ENCODE results near the gene ESR1.
A peak's percentile ranks its signal among the peaks of the same experiment; 100 is the strongest.
"Not testable (repeated sequence)": the region's sequence is repeated elsewhere in the genome, so short reads cannot be mapped to it uniquely, and the experiment has no call there.

ESR1 gene

GRCh38 chr6:152018876-152019275 lies 211.4 kb downstream of the ESR1 start:
- no peak for DNase-seq
- in situ Hi-C loops (cut with HindIII; ENCODE audit: low pct_ligation_motif_present, low pct_unique_long_range_greater_than_20kb, low sequenced_read_pairs): no loop called here

- DNase-seq: no peak
- in situ Hi-C loops (cut with HindIII; ENCODE audit: low pct_ligation_motif_present, low pct_unique_long_range_greater_than_20kb, low sequenced_read_pairs): no loop called here
Measured at GRCh38 chr6:152022303-152022702, 214.8 kb downstream of the ESR1 start.

DNA sequence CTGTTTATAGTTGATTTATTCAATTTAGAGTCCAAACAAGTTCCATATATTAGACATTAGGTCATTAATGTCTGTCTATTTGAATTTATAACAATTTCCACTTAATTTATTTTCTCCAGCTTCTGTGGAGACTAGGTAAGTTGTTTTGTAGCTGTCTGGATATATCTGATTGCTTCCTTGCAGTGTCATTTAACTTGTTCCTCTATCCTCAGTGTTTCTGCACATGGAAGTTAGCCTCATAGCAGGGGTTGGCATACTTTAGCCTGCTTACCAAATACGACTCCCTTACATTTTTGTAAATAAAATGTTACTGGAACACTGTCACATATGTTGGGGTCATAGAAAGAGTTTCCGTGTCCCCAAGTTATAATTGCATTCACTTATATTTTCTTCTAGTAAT lies 216.1 kb downstream of the ESR1 start:
- in situ Hi-C loops (cut with HindIII; ENCODE audit: low pct_ligation_motif_present, low pct_unique_long_range_greater_than_20kb, low sequenced_read_pairs): no loop called here
- DNase-seq: no peak

GRCh38 chr6:152026291-152026690 lies 218.8 kb downstream of the ESR1 start:
- in situ Hi-C loops (cut with HindIII; ENCODE audit: low pct_ligation_motif_present, low pct_unique_long_range_greater_than_20kb, low sequenced_read_pairs): no loop called here
- DNase-seq: peak; percentile 14

- in situ Hi-C loops (cut with HindIII; ENCODE audit: low pct_ligation_motif_present, low pct_unique_long_range_greater_than_20kb, low sequenced_read_pairs); DNase-seq: not testable (repeated sequence)
Measured at GRCh38 chr6:152026744-152027143, 219.3 kb downstream of the ESR1 start.

- in situ Hi-C loops (cut with HindIII; ENCODE audit: low pct_ligation_motif_present, low pct_unique_long_range_greater_than_20kb, low sequenced_read_pairs); DNase-seq: not testable (repeated sequence)
Measured at GRCh38 chr6:152033765-152034164, 226.3 kb downstream of the ESR1 start.

- DNase-seq: no peak
Measured at GRCh38 chr6:152034631-152035030, 227.1 kb downstream of the ESR1 start.

GRCh38 chr6:152046118-152046517 lies 238.6 kb downstream of the ESR1 start:
- no peak for DNase-seq
- in situ Hi-C loops (cut with HindIII; ENCODE audit: low pct_ligation_motif_present, low pct_unique_long_range_greater_than_20kb, low sequenced_read_pairs): no loop called here

More at GRCh38 chr6:152034631-152035030, 227.1 kb downstream of the ESR1 start:
- in situ Hi-C loops (cut with HindIII; ENCODE audit: low pct_ligation_motif_present, low pct_unique_long_range_greater_than_20kb, low sequenced_read_pairs): no loop called here

- in situ Hi-C loops (cut with HindIII; ENCODE audit: low pct_ligation_motif_present, low pct_unique_long_range_greater_than_20kb, low sequenced_read_pairs): no loop called here
- no peak for DNase-seq
Measured at GRCh38 chr6:152048921-152049320, 241.4 kb downstream of the ESR1 start.

DNA sequence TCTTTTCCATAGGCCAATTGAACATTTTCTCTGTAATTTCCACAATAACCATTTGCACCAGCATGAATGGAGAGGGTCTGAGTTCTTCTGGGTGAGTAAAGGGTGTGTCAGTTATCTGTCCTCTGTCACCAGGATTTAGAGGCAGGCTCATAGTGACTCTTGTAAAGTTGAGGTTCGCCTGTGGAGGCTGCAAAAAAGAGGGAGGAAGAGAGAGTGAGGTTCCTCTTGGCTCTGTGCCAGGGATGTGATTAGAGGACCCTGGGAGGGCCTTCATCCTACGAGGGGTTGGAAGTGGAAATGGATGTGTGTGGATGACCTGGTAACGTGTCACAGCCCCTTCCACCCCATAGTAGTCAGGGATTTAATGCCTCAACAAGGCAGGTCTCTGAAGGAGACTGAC lies 242.0 kb downstream of the ESR1 start:
- in situ Hi-C loops (cut with HindIII; ENCODE audit: low pct_ligation_motif_present, low pct_unique_long_range_greater_than_20kb, low sequenced_read_pairs): no loop called here
- DNase-seq: no peak

DNA sequence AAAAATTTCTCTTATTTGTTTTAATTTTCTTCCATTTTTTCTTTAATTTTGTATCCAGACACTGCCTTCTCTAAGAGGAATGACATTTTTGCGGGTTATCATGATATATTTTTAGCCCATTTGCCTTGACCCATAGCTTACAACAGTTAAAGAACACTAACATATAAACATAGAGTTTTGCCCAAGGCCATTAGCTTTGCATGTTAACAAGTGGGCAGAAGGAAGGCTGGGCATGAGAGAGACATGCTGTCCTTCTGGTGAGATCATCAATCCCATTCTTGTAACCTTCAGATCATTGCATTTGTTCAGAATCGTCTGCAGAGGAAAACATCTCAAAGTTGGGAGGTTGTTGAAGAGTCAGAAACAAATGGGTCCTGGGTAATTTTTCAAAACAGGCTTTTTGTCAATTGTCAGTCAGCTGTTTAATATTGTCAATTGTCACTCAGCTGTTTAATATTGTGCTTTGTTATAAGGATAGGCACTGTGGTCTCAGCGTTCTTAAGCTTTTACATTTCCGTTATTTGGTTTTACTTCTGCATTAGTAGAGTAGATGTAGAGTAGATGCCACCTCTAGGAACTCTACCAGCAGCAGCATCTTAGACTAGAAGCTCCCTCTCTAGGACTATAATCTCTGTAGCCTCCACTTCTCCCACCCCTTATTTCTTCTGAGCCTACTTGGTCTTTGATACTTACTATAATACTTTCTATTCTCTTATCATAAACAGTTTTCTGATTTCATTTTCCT lies 243.1 kb downstream of the ESR1 start:
- no peak for DNase-seq
- in situ Hi-C loops (cut with HindIII; ENCODE audit: low pct_ligation_motif_present, low pct_unique_long_range_greater_than_20kb, low sequenced_read_pairs): no loop called here

- in situ Hi-C loops (cut with HindIII; ENCODE audit: low pct_ligation_motif_present, low pct_unique_long_range_greater_than_20kb, low sequenced_read_pairs): no loop called here
- no peak for DNase-seq
Measured at GRCh38 chr6:152052061-152052460, 244.6 kb downstream of the ESR1 start.

- no peak for DNase-seq
- in situ Hi-C loops (cut with HindIII; ENCODE audit: low pct_ligation_motif_present, low pct_unique_long_range_greater_than_20kb, low sequenced_read_pairs): no loop called here
Measured at GRCh38 chr6:152053332-152053731, 245.8 kb downstream of the ESR1 start.

- peak; percentile 2 for DNase-seq
- in situ Hi-C loops (cut with HindIII; ENCODE audit: low pct_ligation_motif_present, low pct_unique_long_range_greater_than_20kb, low sequenced_read_pairs): no loop called here
Measured at GRCh38 chr6:152054441-152054840, 247.0 kb downstream of the ESR1 start.

GRCh38 chr6:152055517-152055916 lies 248.0 kb downstream of the ESR1 start:
- DNase-seq: no peak
- in situ Hi-C loops (cut with HindIII; ENCODE audit: low pct_ligation_motif_present, low pct_unique_long_range_greater_than_20kb, low sequenced_read_pairs): no loop called here

DNA sequence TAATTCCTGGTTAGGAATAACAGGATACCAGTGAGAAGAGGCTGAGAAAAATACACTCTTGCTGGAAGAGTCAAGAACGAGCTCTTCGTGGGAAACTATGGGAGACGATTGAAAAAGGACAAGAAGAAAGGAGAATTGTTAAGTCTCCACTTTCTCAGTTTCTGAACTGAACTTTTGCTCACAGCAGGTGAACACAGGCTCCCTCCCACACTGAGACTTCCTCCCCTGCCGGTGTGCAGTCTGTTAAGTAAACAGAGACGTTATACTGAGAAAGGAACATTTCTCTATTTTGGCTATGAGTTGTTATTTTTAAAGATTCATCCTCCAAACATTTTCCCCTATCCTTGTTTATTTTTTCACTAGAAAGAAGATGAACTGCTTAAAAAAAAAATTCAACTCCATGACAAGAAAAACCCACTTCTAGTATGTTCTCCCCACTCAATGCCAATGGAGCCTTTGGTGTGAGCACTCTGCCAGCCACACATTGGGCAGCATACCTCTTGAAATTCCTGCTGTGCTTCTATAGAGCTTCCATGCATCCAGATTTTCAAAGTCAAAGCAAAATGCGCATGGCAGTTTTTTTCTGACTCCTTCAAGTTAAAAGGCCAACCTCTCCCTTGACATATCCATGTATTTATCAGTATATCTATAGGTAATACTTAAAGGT lies 250.5 kb downstream of the ESR1 start:
- no peak for DNase-seq
- in situ Hi-C loops (cut with HindIII; ENCODE audit: low pct_ligation_motif_present, low pct_unique_long_range_greater_than_20kb, low sequenced_read_pairs): no loop called here

GRCh38 chr6:152059909-152060308 lies 252.4 kb downstream of the ESR1 start:
- in situ Hi-C loops (cut with HindIII; ENCODE audit: low pct_ligation_motif_present, low pct_unique_long_range_greater_than_20kb, low sequenced_read_pairs): no loop called here
- no peak for DNase-seq

DNA sequence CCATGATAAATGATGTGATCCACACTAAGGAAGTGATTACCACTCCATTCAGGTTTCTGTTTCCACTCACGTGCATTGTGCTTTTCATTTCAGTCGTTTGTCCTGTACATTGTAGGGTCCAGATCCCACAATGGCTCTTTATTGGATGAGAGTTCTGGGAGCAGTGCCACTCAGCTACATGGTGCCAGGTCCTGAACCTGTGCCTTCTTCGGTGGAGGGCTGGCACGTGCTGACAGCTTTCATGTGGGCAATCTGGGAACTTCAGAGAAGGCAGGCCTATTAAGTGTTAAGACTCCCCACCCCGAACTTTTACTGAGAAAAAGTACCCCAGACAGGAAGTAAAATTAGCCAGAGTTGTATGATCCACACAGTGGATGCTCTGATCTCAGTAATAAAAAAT lies 255.0 kb downstream of the ESR1 start:
- in situ Hi-C loops (cut with HindIII; ENCODE audit: low pct_ligation_motif_present, low pct_unique_long_range_greater_than_20kb, low sequenced_read_pairs): no loop called here
- no peak for DNase-seq

- DNase-seq: no peak
- in situ Hi-C loops (cut with HindIII; ENCODE audit: low pct_ligation_motif_present, low pct_unique_long_range_greater_than_20kb, low sequenced_read_pairs): no loop called here
Measured at GRCh38 chr6:152063170-152063921, 255.9 kb downstream of the ESR1 start.
